Measurements from ENCODE around the gene SDHAF2. TPM values are rescaled to one million over a fixed set of nuclear protein-coding genes. Genes with fewer than 3 reads are reported as not detected.

Gene SDHAF2
- total and polyA plus RNA-seq, 2 experiments from 2014 or later = 47.8 to 74.3 TPM

GRCh38 chr11:61447601-61448551, 18.0 kb downstream of the SDHAF2 start:
- H3K4me1 ChIP-seq (ENCODE audit: insufficient read depth) = peaks cover 4% of the 10 kb centered on the region
- no peak overlapping the region for H2AFZ ChIP-seq
- 75% methylated on average over 12 of the region's 12 CpGs for WGBS (ENCODE audit: low lambda C conversion rate, missing lambda C conversion rate)
- no peak overlapping the region for H3K4me3 ChIP-seq
- H4K20me1 ChIP-seq (ENCODE audit: insufficient read depth, poor library complexity, severe bottlenecking) = peaks cover 8% of the 10 kb centered on the region
- H3K36me3 ChIP-seq (replicated peaks; ENCODE audit: insufficient read depth, low read depth) = no peaks in the 10 kb centered on the region
- H3K79me2 ChIP-seq = peaks cover 16% of the 10 kb centered on the region
- TF ChIP-seq EZH2 (IDR thresholded peaks at IDR 0.05; ENCODE audit: borderline replicate concordance) = no peak
- TF ChIP-seq, protein P1, sequence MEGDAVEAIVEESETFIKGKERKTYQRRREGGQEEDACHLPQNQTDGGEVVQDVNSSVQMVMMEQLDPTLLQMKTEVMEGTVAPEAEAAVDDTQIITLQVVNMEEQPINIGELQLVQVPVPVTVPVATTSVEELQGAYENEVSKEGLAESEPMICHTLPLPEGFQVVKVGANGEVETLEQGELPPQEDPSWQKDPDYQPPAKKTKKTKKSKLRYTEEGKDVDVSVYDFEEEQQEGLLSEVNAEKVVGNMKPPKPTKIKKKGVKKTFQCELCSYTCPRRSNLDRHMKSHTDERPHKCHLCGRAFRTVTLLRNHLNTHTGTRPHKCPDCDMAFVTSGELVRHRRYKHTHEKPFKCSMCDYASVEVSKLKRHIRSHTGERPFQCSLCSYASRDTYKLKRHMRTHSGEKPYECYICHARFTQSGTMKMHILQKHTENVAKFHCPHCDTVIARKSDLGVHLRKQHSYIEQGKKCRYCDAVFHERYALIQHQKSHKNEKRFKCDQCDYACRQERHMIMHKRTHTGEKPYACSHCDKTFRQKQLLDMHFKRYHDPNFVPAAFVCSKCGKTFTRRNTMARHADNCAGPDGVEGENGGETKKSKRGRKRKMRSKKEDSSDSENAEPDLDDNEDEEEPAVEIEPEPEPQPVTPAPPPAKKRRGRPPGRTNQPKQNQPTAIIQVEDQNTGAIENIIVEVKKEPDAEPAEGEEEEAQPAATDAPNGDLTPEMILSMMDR (IDR thresholded peaks at IDR 0.05; ENCODE audit: poor library complexity) = no peak
- no peak for TF ChIP-seq EZH2phosphoT487 (IDR thresholded peaks at IDR 0.05; ENCODE audit: low read depth, severe bottlenecking, unreplicated experiment)
- DNase-seq (ENCODE audit: low spot score) = no peak
- H3K4me2 ChIP-seq = no peak overlapping the region
- H3K9me3 ChIP-seq (ENCODE audit: low read depth) = no peaks in the 10 kb centered on the region
- no peaks in the 10 kb centered on the region for H3K9me2 ChIP-seq (replicated peaks; ENCODE audit: insufficient read depth)
- no peaks in the 10 kb centered on the region for H3K27me3 ChIP-seq
- no peak overlapping the region for H3K27ac ChIP-seq

DNA sequence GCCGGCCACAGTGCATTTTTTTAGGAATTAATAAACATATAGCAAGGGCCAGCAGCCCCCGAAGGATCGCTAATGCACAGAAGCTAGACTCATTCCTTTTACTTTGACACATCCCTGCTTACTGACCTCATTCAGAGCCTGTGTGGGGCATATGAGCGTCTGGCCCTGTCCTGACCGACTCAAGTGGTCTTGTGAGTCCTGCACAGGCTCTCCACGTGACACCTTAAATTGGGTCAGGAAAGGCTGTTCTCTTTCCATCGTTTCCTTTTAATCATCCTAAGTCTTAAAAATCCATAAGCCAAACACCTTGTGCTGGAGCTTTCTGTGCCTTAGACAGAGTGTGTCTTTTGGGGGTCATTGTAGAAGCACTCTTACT, 18.6 kb downstream of the SDHAF2 start:
- no peak overlapping the region for H3K27ac ChIP-seq
- peaks cover 10% of the 10 kb centered on the region for H3K79me2 ChIP-seq
- no peaks in the 10 kb centered on the region for H3K27me3 ChIP-seq
- H3K4me2 ChIP-seq = no peak overlapping the region
- H2AFZ ChIP-seq = no peak overlapping the region
- DNase-seq (ENCODE audit: low spot score) = no peak
- H3K4me3 ChIP-seq = no peak overlapping the region
- H3K9me3 ChIP-seq (ENCODE audit: low read depth) = no peaks in the 10 kb centered on the region
- H3K4me1 ChIP-seq (ENCODE audit: insufficient read depth) = peaks cover 4% of the 10 kb centered on the region
- H3K36me3 ChIP-seq (replicated peaks; ENCODE audit: insufficient read depth, low read depth) = no peaks in the 10 kb centered on the region
- H3K9me2 ChIP-seq (replicated peaks; ENCODE audit: insufficient read depth) = no peaks in the 10 kb centered on the region
- 67% methylated on average over 7 of the region's 7 CpGs for WGBS (ENCODE audit: low lambda C conversion rate, missing lambda C conversion rate)
- TF ChIP-seq EZH2phosphoT487 (IDR thresholded peaks at IDR 0.05; ENCODE audit: low read depth, severe bottlenecking, unreplicated experiment) (no peak), EZH2 (IDR thresholded peaks at IDR 0.05; ENCODE audit: borderline replicate concordance) (no peak)
- TF ChIP-seq, protein P1 (IDR thresholded peaks at IDR 0.05; ENCODE audit: poor library complexity) = no peak
- H4K20me1 ChIP-seq (ENCODE audit: insufficient read depth, poor library complexity, severe bottlenecking) = peaks cover 5% of the 10 kb centered on the region

- Histone ChIP-seq H3K4me1 (ENCODE audit: insufficient read depth) (no peaks in the 10 kb centered on the region), H3K4me2 (no peak overlapping the region), H3K27ac (no peak overlapping the region), H3K27me3 (no peaks in the 10 kb centered on the region), H3K36me3 (replicated peaks; ENCODE audit: insufficient read depth, low read depth) (no peaks in the 10 kb centered on the region), H3K9me3 (ENCODE audit: low read depth) (no peaks in the 10 kb centered on the region), H3K9me2 (replicated peaks; ENCODE audit: insufficient read depth) (no peaks in the 10 kb centered on the region), H2AFZ (no peak overlapping the region), H3K4me3 (no peak overlapping the region), H4K20me1 (ENCODE audit: insufficient read depth, poor library complexity, severe bottlenecking) (no peaks in the 10 kb centered on the region), H3K79me2 (no peaks in the 10 kb centered on the region)
- no peak for DNase-seq (ENCODE audit: low spot score)
- TF ChIP-seq EZH2 (IDR thresholded peaks at IDR 0.05; ENCODE audit: borderline replicate concordance) (no peak), EZH2phosphoT487 (IDR thresholded peaks at IDR 0.05; ENCODE audit: low read depth, severe bottlenecking, unreplicated experiment) (no peak)
- TF ChIP-seq, protein P1 (IDR thresholded peaks at IDR 0.05; ENCODE audit: poor library complexity) = no peak
- 95% methylated on average over 2 of the region's 2 CpGs for WGBS (ENCODE audit: low lambda C conversion rate, missing lambda C conversion rate)
Observed at GRCh38 chr11:61452825-61453224, 22.9 kb downstream of the SDHAF2 start.

Data from hepatocyte (in vitro differentiated cells).